Prostate gland (tissue), 2 donors: Measurements from ENCODE around the gene MARCHF2.

Experiments used
- CTCF ChIP-seq, 4 experiments: fragments of 200-600 bp in 2 of 4; fragments of 450-650 bp in 2 of 4; sonication (generic) in 2 of 4; IDR thresholded peaks; 1 replicate in 3 of 4; 2 replicates in 1 of 4; pipeline ENCODE4 v1.5.1; 2016 to 2019; ENCODE audit warnings: antibody characterized with exemption in 4 of 4, mild to moderate bottlenecking in 2 of 4, moderate library complexity in 2 of 4
- POLR2A ChIP-seq: fragments of 450-650 bp; IDR thresholded peaks from one replicate; pipeline ENCODE4 v1.6.1; 2016; ENCODE audit warnings: antibody characterized with exemption, mild to moderate bottlenecking
- POLR2AphosphoS5 ChIP-seq: sonication (generic); formaldehyde crosslinking; IDR thresholded peaks from one replicate; pipeline ENCODE4 v1.6.1; 2017; ENCODE audit warnings: antibody characterized with exemption

- TF ChIP-seq POLR2A (no peak), CTCF (IDR thresholded peaks at IDR 0.05) (no peak), POLR2AphosphoS5 (no peak)
These were observed 70.1 kb downstream of the MARCHF2 start for GRCh38 chr19:8483165-8483564.
